Peyer's patch (tissue), 4 donors: ENCODE measurements around the gene KCNQ1. TPM values are rescaled to one million over a fixed set of nuclear protein-coding genes. Genes with fewer than 3 reads are reported as not detected.

Experiments used
- DNase-seq, 3 donors: peaks; one replicate each; pipeline ENCODE4 v3.0.0-alpha.2; 2017 to 2019
- H3K27ac ChIP-seq, 4 donors: fragments of 200-600 bp; sonication (generic); one replicate each; pipeline ENCODE4 v1.5.1; 2016 to 2019
- H3K27me3 ChIP-seq, 2 donors: fragments of 200-600 bp; sonication (generic); one replicate each; pipeline ENCODE4 v1.5.1; 2019
- H3K36me3 ChIP-seq, 3 donors: fragments of 200-600 bp; sonication (generic); one replicate each; pipeline ENCODE4 v1.5.1; 2016 to 2019
- H3K4me1 ChIP-seq, 4 donors: fragments of 200-600 bp; sonication (generic); one replicate each; pipeline ENCODE4 v1.5.1; 2016 to 2019
- H3K4me3 ChIP-seq, 4 donors: fragments of 200-600 bp; sonication (generic); 1 replicate in 3 of 4; 2 replicates in 1 of 4; pipeline ENCODE4 v1.5.1; 2016 to 2019; ENCODE audit warnings: mild to moderate bottlenecking in 1 of 4
- H3K9me3 ChIP-seq, 4 donors: fragments of 200-600 bp; sonication (generic); one replicate each; pipeline ENCODE4 v1.5.1; 2016 to 2019; ENCODE audit warnings: mild to moderate bottlenecking in 1 of 4
- CTCF ChIP-seq, 6 experiments: fragments of 450-650 bp in 4 of 6; fragments of 200-600 bp in 2 of 6; sonication (generic) in 1 of 6; IDR thresholded peaks; one replicate each; pipeline ENCODE4 v1.5.1; 2017 to 2019; ENCODE audit warnings: antibody characterized with exemption in 6 of 6, mild to moderate bottlenecking in 3 of 6, moderate library complexity in 1 of 6
- POLR2A ChIP-seq, 2 donors: fragments of 450-650 bp; IDR thresholded peaks; one replicate each; pipeline ENCODE4 v1.5.1; 2017; ENCODE audit warnings: antibody characterized with exemption in 2 of 2, mild to moderate bottlenecking in 2 of 2, moderate library complexity in 2 of 2
- total RNA-seq, 4 donors: library from RNA; depleted of rRNA; stranded (reverse); fragments of >200 nt; gene quantifications; one replicate each; pipeline ENCODE4 v1.1.0, GENCODE V29; 2016

KCNQ1 gene
- total RNA-seq, 4 donors from 2014 or later: 50.6 to 66.4 (median 54.2) TPM

- TF ChIP-seq CTCF (IDR thresholded peaks at IDR 0.05) (no peak), POLR2A (IDR thresholded peaks at IDR 0.05) (no peak)
Observed at GRCh38 chr11:2534957-2535672, 90.3 kb downstream of the KCNQ1 start.

GRCh38 chr11:2535673-2536439 is 91.0 kb downstream of the KCNQ1 start:
- no peaks in the 10 kb centered on the region for H3K27me3 ChIP-seq
- no peak for TF ChIP-seq POLR2A (IDR thresholded peaks at IDR 0.05)
- TF ChIP-seq CTCF (IDR thresholded peaks at IDR 0.05): no peak
- H3K4me3 ChIP-seq: no peak overlapping the region
- H3K36me3 ChIP-seq: no peaks in the 10 kb centered on the region
- H3K4me1 ChIP-seq: peaks cover 0 to 22% (median 13%) of the 10 kb centered on the region in 4 donors
- H3K27ac ChIP-seq: no peak overlapping the region
- H3K9me3 ChIP-seq: no peaks in the 10 kb centered on the region
- DNase-seq: peak in 2 of 3 donors; percentile 40 to 43

More at GRCh38 chr11:2534957-2535672, 90.3 kb downstream of the KCNQ1 start:
- DNase-seq: peak in 2 of 3 donors; percentile 40 to 41
- Histone ChIP-seq H3K36me3 (no peaks in the 10 kb centered on the region), H3K27ac (no peak overlapping the region), H3K4me3 (no peak overlapping the region), H3K9me3 (no peaks in the 10 kb centered on the region), H3K4me1 (peaks cover 0 to 22% (median 13%) of the 10 kb centered on the region in 4 donors), H3K27me3 (no peaks in the 10 kb centered on the region)

GRCh38 chr11:2536440-2536989 is 91.7 kb downstream of the KCNQ1 start:
- Histone ChIP-seq H3K9me3 (no peaks in the 10 kb centered on the region), H3K27me3 (no peaks in the 10 kb centered on the region), H3K4me3 (no peak overlapping the region), H3K4me1 (peaks cover 0 to 18% (median 13%) of the 10 kb centered on the region in 4 donors), H3K27ac (no peak overlapping the region), H3K36me3 (no peaks in the 10 kb centered on the region)
- no peak for TF ChIP-seq CTCF (IDR thresholded peaks at IDR 0.05)
- TF ChIP-seq POLR2A (IDR thresholded peaks at IDR 0.05): no peak
- peak in 2 of 3 donors; percentile 24 to 40 for DNase-seq

- peak in 2 of 3 donors; percentile 7 to 24 for DNase-seq
- H3K36me3 ChIP-seq: no peaks in the 10 kb centered on the region
- no peaks in the 10 kb centered on the region for H3K27me3 ChIP-seq
- no peak overlapping the region for H3K27ac ChIP-seq
- H3K9me3 ChIP-seq: no peaks in the 10 kb centered on the region
- H3K4me3 ChIP-seq: no peak overlapping the region
- no peak for TF ChIP-seq CTCF (IDR thresholded peaks at IDR 0.05)
- H3K4me1 ChIP-seq: peaks cover 0 to 16% (median 13%) of the 10 kb centered on the region in 4 donors
Observed at GRCh38 chr11:2537010-2537705, 92.3 kb downstream of the KCNQ1 start.
